ENCODE results near the gene ZFHX3. TPM values are rescaled to one million over a fixed set of nuclear protein-coding genes. Genes with fewer than 3 reads are reported as not detected.

The ZFHX3 gene
- total RNA-seq, 2 experiments from 2014 or later, result 0.15 to 0.32 TPM

DNA sequence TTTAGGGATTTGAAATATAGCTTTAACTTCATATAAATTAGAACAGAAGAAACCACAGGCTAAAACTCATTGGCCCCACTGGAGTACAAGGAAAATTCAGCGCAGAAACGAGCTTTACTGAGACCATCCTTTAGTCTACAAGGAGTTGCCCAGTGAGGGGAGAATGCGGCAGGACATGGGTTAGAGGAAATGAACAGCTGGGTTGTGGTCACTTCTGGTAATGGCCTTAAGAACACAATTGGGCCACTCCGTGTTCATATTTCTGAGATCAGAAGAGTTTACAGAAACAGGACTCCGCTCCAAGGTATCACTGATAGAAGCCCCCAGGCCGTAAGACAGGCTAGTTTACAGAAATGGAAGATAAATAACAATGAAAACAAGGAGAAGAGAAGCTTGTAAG is 188.3 kb downstream of the ZFHX3 start:
- POLR2A ChIA-PET, result no interaction called here
- CTCF ChIA-PET, result interaction anchor here (1.3 kb wide), 1 partner anchor 16 kb away, joined by 3 read pairs; no protein-coding TSS in a partner anchor

DNA sequence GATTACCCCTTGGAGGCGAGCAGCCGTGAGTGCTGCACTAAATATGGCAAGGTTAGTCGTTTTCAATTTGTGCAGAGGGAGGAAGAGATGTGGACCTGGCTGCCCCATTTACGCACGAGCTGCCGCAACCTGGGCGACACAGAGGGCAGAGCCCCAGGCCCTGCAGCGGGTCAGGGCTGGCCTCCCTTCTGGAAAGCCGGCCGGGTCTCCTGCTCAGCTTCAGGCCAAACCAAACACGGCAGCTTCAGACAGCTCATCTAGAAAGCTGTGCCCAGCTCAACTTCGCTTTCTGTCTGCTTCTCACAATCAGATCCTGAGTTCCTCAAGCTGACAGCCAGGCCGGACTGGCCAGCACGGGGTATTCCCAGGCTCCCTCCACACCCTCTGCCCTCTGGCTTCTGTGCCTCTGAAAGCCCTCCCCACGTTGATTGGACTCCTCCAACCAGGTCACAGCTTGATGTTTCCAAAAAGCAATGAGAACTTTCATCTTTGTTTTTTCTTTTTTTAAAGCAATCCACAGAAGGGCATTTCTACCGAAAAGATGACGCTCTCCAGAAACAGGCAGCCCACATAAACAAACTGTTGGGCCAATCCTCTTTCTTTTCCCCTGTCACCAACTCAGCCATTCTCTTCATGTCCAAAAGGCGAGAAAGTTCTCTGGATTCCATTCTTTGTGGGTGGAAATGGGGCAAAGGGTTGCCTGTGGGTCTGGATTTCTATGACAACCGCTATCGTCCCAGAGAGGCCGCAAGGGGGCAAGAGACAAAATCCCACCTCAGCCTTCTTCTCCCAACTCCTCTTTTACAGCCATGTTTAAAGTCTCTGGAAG is 189.0 kb downstream of the ZFHX3 start:
- CTCF ChIA-PET, result interaction anchor here (1.3 kb wide), 1 partner anchor 15 kb away, joined by 3 read pairs; no protein-coding TSS in a partner anchor
- POLR2A ChIA-PET, result no interaction called here

DNA sequence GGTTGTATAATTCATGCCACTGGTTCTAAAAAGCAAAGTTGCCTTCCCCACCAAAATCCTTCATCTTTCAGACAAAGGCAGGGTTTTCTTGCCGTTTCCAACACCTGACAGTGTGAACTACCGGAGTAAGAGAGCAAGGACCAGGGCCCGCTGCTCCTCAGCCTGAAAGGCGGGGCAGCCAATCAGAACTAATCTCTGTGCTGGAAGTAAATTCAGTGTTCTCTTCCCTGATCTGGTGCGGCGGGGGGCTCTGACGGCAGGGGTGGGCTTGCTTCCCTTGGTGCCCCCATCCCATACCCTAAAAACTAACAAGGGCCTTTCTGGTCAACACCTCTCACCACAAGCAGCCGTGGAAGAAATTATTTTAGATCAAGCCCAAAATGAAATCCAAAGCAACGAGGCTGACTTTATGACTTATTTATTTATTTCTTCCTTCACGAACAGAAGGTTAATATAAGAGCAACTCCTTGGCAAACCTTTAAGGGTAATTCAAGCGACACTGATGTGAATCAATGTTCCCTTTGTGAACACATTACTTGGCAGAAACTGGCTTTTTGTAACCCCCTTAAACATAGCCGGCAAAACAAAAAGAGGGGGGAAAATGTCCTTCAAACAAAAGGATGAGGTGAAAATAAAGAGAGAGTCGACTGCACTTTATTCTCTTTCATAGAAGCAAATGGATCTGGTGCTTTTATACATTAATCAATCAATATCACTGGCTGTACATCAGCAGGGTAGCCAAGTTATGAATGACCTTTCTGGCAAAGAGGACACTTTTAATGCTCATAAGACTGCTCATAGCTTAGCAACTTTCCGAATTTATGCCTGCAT is 189.9 kb downstream of the ZFHX3 start:
- ChIA-PET POLR2A (no interaction called here), CTCF (no interaction called here)

DNA sequence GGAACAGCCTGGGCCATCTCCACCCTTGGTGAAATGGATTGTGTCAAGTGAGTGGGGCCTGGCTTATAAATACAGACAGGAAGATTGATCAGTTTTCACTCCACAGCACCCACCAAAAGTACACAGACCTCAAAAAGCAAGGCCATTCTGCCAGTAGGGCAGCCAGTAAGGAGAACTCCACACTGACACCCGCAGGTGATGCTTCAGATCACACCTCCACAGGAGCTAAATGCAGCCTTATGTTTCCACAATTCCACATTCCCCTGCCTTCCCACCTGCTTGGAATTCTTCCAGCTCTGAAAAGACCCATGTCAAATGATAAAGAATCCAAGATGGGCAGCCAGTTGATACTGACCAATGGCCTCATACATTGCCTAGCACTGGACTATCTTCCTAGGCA is 191.1 kb downstream of the ZFHX3 start:
- CTCF ChIA-PET, result interaction anchor here (0.6 kb wide), 1 partner anchor 59 kb away, joined by 3 read pairs; no protein-coding TSS in a partner anchor
- POLR2A ChIA-PET, result no interaction called here

DNA sequence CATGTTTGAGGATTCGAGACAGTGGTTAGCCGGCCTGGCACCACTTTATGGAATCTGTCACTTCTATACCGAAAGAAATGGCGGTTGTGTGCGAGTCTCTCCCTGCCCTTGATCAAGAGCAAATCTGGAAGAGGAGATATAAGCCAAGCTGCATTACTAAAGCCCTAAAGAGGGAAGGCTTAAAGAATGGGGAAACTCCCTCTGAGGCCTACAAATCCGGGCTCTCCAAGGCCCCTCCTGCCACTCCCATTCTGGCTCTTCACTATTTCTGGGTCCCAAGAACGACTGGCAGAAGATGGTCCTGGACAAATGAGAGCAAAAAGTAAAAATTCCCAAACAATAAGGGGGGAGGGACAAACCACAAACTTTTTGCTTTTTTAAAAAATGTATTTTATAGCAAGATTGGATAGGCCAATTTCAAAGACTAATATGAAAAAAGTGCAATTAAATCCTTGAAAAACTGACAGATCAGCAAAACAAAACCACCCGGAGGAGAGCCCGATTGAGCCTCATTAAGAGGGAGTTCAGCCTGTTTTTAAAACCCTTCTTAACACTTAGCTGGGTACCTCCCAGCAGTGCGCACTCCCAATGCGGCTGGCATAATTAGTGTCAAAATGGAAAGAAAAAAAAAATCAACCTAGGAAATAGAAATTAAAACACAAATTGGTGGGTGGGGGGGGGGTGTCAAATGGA is 193.5 kb downstream of the ZFHX3 start:
- ChIA-PET CTCF (no interaction called here), POLR2A (no interaction called here)

DNA sequence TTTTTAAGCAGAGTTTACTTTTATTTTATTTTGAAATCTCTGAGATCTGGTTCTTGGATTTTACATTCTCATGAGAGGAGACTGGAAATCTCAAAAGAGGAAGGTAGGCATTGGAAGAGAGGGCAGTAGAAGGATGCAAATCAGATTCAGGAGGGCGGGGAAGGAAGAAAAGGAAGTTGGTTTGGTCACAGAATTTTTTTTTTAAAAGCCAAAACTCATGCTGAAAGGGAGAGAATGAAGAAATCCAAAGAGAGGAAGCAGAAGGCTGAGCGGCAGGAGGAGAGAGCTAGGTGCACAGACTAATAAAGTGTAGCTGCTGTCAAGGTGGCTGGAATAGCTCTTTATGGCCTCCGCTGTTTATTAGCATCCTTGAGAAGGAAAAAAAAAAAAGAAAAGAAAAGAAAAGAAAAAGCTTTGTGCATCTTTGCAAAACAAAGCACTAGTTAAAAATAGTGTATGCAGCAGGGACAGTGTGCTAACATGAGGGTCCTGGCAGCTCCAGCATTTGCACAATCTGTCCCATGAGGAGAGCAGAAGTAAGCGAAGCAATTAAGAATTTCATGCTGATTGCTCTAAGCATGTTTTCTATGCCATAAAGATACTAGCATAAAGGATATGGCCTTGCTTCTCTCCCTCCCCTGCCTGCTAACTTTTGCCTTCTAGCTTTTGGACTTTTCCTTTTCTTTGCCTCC is 194.2 kb downstream of the ZFHX3 start:
- POLR2A ChIA-PET, result no interaction called here
- CTCF ChIA-PET, result interaction anchor here (0.6 to 1.7 kb wide), 2 partner anchors 21 to 156 kb away, joined by 3 read pairs; no protein-coding TSS in a partner anchor

DNA sequence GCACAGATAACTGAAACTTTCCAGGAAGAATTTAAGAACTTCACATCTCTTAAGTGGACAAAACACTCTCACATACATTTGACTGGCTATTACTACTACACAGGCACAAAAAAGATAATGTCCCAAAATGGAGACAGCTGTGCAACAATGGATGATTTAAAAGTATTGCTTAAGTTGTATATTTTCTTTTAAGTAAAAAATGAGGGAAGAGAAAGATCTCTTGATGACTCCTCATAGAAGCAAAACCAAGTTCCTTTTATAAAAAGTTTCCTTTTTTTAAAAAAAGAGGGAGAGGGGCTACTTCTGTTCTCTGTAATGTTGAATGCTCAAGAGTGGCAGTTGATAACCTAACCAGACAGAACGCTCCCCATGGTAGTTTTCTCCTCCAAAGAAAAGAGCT is 195.5 kb downstream of the ZFHX3 start:
- CTCF ChIA-PET, result interaction anchor here (0.6 to 1.7 kb wide), 2 partner anchors 20 to 692 kb away, joined by 3 read pairs; no protein-coding TSS in a partner anchor
- POLR2A ChIA-PET, result no interaction called here

DNA sequence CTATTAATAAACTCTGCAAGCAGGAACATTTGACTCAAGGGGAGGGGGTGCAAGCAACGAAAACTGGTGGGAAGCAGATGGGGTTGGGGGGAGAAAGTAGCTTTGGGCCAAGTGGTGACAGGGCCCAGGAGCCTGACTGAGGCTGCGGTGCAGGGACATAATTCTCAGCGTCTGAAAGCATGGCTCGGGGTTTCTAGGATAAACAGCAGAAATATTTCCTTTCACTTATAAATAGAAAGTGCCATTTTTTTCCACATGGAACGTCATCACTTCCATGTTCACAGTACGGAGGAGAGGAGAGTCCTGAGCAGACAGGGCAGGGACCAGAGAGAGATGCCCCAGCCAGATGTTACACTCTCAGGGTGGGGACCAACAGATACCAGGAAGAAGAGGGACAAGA is 197.1 kb downstream of the ZFHX3 start:
- POLR2A ChIA-PET, result no interaction called here
- CTCF ChIA-PET, result no interaction called here

DNA sequence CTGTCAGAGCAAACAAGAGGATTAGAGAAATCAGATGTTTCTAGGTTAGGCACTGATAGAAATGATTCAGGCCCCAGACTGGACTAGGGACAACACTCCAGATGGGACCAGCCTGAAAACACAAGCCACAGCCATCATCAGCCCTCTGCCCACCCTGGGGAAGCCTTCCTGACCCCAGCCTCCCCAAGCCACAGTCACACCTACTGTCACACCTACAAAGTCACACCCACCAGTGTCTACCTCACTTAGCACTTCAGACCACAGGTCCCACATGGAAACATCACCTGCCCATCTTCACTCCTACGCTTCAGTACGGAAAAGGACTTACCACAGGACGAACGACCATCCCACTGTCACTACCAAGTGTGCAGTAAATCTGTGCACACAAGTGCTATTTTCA is 197.9 kb downstream of the ZFHX3 start:
- POLR2A ChIA-PET, result no interaction called here
- CTCF ChIA-PET, result no interaction called here

DNA sequence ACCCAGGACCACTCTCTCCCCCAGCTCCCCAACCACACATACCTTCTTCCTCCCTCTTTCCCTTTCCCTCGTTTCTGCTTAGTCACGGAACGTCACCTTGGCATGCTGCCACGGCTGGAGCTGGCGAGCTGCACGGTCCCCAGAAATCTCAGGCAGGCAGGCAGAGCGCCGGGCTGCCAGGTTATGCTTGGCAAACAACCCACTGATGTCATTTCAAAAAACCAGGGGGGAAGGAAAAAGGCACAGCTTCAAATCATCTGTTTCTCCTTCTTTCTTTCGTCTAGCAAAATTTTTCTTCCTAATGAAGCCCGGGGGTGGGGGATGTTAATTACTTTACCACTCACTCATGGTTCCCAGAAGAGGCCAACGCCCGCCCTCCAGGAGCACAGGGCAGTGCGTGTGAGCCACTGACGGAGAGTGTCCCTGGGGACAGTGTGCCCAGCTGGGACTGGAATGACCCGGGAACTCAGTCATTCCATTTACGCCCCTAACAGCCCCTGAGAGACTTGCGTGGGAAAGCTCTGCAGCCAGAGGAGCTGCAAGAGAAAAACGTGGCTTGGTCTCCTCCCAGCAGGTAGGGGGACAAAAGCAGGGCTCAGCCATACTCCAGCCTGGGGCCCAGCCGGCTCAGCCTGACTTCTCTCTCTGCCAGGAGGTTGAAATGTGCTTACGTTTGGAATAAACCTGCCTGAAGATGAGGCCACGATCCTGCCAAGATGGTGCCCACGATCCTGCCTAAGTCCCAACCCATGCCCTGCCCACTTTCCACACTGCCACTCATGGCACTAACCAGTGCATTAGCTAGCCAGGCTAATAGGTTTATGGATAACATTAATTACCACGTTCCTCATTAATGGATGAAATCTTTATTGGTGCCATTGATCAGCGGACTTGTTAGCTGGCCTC is 198.9 kb downstream of the ZFHX3 start:
- ChIA-PET POLR2A (no interaction called here), CTCF (no interaction called here)

DNA sequence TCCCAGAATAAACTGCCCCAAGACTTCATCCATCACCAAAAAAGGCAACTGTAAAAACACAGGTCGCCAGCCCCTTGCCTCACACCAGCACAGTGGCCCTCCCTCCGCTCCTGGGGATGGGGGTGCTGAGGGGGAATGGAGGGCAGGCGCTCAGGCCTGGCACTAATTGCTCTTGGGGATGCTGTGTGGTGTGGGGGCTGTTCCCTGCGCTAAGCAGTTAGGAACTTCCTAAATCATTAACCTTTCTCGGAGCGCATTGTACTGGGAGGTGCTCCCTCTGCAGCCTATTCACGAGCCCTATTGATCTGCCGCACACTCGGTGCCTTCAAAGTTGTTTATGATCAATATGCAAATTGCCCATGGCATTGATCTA is 199.9 kb downstream of the ZFHX3 start:
- POLR2A ChIA-PET, result no interaction called here
- CTCF ChIA-PET, result interaction anchor here (1.5 kb wide), 1 partner anchor 15 kb away, joined by 5 read pairs; no protein-coding TSS in a partner anchor

DNA sequence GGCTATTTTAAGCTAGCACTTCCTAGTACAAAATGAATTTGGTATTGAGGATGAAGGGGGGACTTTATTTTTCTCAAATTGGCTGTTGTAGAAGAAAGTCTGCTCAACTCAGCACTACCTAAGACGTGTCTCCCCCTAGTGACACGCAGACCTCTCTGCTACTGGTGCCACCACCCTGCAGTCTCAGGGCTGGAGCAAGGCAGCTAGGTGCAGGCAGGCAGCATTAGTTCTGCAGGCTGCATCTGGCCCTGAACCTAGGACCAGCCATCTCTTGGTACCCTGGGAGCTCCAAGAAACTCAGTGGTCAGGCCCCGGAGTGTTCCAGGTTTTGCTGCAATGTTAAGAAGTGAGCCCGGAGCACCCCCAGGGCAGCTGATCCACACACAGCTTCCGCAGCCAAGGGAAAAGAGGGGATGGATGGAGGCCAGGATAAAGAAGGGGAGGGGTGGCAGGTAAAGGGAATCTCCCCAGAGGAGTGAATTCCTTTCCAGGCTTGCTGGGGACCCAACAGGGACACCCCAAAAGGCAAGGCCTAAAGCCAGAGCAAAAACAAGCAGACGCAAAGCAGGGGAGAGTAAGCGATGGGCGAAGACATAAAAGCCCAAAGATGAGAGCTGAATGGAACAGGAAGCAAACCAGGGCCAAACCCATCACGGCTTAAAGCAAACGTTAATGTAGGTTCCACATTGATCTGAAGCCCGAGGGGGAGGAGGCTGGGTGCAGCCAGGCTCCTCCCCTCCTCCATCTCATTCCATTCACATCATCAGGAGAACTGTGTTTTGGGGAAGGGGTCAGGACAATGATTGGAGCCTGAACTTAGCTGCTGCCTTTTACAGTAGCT is 200.5 kb downstream of the ZFHX3 start:
- CTCF ChIA-PET, result interaction anchor here (1.5 kb wide), 1 partner anchor 15 kb away, joined by 5 read pairs; no protein-coding TSS in a partner anchor
- POLR2A ChIA-PET, result no interaction called here

DNA sequence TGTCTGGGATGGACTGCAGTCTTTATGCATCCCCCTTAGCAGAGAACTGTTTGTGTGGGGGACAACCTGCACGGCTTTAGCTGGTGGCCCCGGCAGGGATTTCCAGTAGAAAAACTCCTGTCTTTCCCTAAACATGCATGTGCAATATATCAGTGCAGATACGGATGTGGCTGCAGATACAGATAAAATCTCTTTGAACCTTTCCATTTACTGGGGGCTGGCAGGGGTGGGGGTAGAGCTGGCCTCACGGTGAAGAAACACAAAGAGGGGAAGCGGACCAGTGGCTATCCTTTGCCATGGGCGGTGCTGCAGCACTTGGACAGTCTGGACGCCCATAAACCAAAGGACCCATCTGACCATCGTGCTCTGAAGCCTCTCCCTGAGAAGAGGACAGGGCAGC is 201.3 kb downstream of the ZFHX3 start:
- POLR2A ChIA-PET, result no interaction called here
- CTCF ChIA-PET, result interaction anchor here (1.5 kb wide), 1 partner anchor 14 kb away, joined by 5 read pairs; no protein-coding TSS in a partner anchor

DNA sequence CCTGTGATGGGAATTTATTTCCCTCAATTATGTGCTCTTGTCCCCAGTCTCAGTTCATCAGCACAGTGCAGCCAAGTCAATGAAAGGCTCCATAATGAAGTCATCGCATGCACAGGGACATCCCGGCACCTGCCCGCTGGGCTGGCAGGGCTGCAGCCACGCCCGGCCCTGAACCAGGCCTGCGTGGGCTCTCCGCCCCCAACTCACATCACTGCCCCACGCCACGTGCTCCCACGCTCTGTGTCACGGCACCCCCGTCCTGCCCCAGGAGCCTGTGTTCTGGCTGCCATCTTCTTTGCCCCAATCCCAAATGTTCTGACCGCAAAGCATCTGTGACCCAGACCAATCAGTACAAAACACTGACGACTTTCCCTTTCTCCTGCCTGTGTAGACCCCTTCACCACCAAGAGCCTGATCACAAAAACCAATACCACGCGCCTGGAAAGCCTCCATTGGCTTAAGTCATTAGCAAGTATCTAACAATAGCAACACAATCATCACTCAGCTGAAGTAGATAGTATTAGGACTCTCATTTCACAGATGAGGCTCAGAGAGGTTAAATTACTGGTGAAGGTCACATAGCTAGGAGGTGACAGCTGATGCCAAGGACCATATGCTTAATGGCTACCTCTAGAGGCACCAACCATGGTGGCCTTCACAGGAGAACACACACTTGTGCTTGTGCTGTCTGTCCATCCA is 202.5 kb downstream of the ZFHX3 start:
- POLR2A ChIA-PET, result no interaction called here
- CTCF ChIA-PET, result interaction anchor here (1.8 kb wide), 1 partner anchor 13 kb away, joined by 4 read pairs; no protein-coding TSS in a partner anchor

DNA sequence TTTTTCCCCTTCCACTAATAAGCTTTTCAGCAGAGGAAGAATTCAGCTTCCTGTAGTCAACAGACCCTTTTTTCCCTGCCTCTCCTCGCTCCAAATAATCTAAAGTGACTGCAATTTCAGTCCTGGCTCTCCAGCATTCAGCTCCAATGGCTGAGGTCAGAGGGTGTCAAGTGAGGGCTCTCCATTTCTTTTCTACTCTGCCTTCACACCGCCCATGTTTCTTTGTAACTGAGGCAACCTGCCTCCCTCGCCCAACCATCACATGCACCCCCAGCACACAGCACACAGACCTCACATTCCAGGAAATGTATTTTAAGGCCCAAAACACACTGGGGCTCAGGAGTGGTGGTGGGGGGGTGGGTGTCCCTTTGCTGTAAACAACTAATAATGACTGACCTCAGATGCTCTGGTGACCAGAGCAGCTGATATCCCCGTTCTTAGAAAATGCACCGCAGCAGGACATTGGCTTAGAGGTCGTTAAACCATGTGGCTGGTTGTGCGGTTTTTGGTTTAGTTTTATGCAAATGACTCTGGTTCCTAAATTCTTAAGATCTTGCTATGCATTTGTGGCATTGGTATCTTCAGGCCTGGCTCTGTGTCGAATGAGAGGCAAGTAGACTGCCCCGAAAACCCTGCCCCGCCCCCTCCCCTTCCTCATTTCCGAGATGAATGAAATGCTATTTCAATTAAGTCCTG is 203.6 kb downstream of the ZFHX3 start:
- CTCF ChIA-PET, result interaction anchor here (0.8 to 1.8 kb wide), 2 partner anchors 12 to 16 kb away, joined by 3 to 4 read pairs; no protein-coding TSS in a partner anchor
- POLR2A ChIA-PET, result no interaction called here

DNA sequence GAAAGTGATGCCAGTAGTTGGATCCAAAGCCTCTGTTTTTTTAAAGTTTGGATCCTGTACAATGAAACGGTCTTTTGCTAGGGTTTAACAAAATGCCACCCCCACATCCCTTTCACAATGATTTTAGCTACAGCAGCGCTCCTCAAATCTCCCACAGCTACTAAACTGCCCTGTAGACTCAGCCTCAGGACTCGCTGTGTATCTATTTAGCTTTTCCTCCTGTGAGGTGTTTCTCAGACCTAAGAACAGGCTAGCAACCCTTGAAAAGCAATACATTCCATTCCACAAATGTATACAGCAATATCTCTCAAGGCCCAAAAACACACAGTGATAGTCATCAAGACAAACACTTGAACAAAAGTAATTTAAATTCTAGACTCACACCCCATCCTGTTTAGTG is 206.4 kb downstream of the ZFHX3 start:
- CTCF ChIA-PET, result no interaction called here
- POLR2A ChIA-PET, result no interaction called here
